DMS153 treated with DMSO at 0.1 percent for 48 hours (cell line): ENCODE data around the gene TRPM1.

ENCODE experiments used
- DNase-seq: peaks from one replicate; lab custom pipeline; 2025; ENCODE audit not compliant: unreplicated experiment; lab: John Stamatoyannopoulos, UW

The TRPM1 gene

DNA sequence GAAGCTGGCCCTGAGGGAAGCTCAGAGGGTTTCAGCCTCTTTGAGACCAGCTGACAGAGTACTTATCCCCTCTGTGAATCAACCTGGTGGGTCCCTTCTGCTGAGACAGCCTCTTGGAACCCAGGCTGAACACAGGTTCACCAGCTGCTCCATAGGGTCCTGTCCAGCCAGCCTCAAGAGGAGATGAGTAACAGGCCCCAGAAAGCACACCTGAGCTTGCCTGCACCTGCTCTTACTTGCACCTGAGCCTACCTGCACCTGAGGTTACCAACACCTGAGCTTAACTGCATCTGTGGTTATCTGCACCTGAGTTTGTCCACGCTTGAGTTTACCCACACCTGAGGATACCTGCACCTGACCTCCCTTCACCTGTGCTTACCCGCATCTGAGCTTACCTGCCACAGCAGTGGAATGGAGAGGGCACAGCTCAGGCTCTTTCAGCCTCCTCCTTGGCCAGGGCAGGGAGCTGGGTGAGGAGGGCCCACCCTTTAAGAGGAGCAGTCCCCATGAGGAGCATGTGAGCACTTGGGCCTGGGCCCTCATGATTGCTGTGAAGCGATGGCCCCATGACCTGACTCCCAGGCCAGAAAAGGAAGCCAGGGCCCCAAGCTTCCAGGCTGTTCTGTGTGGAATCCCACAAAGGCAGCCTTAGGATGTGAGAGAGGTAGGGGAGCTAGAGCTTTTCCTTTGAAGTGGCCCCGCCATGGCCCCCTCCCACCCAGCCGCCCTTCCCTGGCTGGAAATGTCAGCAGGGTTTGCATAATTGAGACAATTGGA lies at the start of gene TRPM1:
TSS of gene TRPM1 (minus strand) at position 464 of the 777 bp plus-strand sequence. CDS start 20,370 bp downstream, outside the sequence.
- no peak for DNase-seq

- no peak for DNase-seq
These were observed 49.3 kb upstream of the TRPM1 start for GRCh38 chr15:31150732-31151231.

- DNase-seq: no peak
These were observed 48.5 kb upstream of the TRPM1 start for GRCh38 chr15:31149987-31150386.

DNA sequence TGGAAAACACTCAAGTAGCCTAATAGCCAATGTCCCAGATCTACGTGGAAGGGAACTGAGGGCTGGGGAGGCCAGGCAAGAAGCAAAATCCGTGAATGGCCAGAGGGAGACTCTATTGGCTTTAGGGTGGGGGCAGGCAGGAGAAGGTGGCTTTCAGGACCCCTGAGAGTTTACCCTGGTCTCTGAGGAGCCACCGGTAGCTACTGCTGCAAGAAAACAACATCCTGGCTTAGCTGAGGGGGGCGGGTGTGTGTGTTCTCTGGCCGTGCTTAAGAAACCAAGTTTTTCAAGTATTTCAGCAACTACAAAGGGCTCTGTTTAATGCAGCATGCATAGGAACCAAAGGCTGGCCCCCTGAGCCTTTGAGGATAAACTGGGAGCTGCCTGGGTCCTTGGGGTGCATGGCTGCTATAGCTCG lies 47.6 kb upstream of the TRPM1 start:
- no peak for DNase-seq

GRCh38 chr15:31148297-31149087 lies 47.0 kb upstream of the TRPM1 start:
- DNase-seq: no peak

GRCh38 chr15:31147944-31148296 lies 46.4 kb upstream of the TRPM1 start:
- no peak for DNase-seq

- DNase-seq: no peak
These were observed 45.9 kb upstream of the TRPM1 start for GRCh38 chr15:31147456-31147855.

- DNase-seq: no peak
These were observed 43.9 kb upstream of the TRPM1 start for GRCh38 chr15:31145271-31145911.

DNA sequence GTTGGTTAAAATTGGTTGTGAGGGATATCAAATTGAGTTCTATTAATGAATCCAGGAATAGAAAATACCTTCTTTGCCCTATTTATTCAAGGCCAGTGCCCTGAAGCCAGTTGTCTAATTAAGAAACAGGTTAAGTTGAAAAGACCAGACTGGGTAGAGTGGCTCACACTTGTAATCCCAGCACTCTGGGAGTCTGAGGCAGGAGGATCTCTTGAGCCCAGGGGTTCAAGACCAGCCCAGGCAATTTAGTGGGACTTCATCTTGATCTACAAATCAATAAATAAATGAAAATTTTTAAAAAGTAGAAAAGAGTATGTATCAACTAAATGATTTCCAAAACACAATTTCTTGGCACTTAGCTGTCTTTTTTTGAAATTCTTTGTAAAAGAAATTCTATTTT lies 40.3 kb upstream of the TRPM1 start:
- no peak for DNase-seq

DNA sequence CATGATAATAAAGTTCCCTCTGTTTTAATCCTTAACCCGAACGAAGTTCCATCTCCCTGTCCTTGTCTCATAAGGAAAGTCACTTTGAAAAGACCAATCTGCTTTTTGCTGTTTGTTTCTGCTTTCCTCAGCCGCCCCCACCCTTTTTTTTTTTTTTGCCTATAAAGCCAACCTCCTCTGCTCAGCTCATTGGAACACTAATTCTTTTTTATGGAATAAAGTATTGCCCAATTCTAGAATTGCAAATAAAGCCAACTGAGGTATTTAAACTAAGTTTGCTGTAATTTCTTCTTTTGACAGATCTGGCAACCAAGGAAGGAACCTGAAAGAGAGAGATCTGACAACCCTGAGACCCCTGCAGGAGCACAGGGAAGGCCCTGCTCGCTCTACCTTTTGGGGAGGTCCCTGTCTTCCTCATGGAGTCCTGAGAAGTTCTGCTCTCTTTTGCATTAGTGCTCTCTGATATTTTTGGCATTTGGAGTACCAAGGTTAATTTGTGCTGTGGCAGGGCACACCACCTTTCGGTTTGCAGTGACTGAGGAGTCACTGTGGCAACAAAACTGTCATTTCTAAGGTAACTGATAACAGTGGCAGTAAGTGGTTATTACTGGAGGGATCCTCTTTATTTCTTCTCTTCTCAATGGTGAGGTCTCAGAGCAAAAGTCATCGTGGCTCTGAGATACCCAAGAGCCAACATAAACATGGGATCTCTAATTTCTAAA lies 35.2 kb upstream of the TRPM1 start:
- DNase-seq: no peak

GRCh38 chr15:31136016-31136415 lies 34.5 kb upstream of the TRPM1 start:
- DNase-seq: peak; percentile 44

- no peak for DNase-seq
These were observed 34.0 kb upstream of the TRPM1 start for GRCh38 chr15:31135523-31135922.

- DNase-seq: no peak
These were observed 32.4 kb upstream of the TRPM1 start for GRCh38 chr15:31133890-31134289.

DNA sequence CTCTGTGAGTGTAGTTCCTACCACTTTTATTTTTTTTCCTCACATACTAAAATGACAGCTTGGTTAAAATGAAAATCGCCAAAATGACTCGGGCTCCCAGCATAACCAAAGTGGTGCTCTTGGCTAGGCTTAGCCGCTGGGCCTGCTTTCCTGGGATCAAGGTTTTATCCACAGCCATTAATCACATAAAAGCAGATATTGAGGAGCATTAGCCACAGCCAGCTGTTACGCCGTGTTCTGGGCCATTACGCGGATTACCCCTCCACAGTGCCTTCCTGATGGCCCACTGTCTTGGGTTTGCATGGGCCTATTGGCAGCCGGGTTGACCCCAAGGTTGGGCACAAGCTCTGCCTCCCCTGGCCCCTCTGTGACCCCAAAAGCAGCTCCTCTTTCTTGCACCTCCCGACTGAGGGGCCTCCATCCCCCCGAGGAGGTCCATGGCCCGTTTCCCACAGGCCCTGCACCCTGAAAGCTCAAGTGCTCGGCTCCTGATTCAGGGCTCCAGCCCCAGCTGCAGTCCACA lies 30.4 kb upstream of the TRPM1 start:
- DNase-seq: no peak

- DNase-seq: no peak
These were observed 29.2 kb upstream of the TRPM1 start for GRCh38 chr15:31130576-31131237.

- no peak for DNase-seq
These were observed 28.3 kb upstream of the TRPM1 start for GRCh38 chr15:31129769-31130303.

GRCh38 chr15:31128919-31129768 lies 27.6 kb upstream of the TRPM1 start:
- DNase-seq: peak; percentile 0

DNA sequence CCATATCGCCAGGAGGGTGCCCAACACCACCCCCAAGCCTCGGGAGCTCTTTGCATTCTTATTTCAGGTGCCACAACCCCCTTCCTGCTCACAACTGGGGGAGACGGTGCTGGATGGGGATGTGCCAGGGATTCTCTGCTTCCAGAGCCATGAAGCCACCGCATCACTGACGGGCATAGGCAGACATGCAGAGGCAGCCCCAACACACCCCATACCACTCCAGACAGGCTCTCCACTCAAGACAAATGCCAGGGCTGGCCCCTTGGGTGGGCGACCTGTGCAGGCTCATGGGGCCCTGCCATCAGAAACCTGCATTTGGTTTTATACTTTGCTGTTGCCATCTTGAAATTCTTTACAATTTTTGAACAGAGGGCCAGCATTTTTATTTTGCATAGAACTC lies 27.0 kb upstream of the TRPM1 start:
- DNase-seq: no peak
